Heart right ventricle (tissue), 16 donors: ENCODE results near the gene MYH15. TPM values are rescaled to one million over a fixed set of nuclear protein-coding genes. Genes with fewer than 3 reads are reported as not detected.

ENCODE experiments used
- ATAC-seq, 8 donors: fragments of 200-7000 bp; cut with Tn5 transposase; one replicate each; pipeline ENCODE4 v1.9.1; 2020; ENCODE audit warnings: mild to moderate bottlenecking in 8 of 8, moderate library complexity in 8 of 8, moderate number of reproducible peaks in 1 of 8
- DNase-seq, 2 donors: peaks; one replicate each; pipeline ENCODE4 v3.0.0-alpha.2; 2020
- H3K27ac ChIP-seq, 10 donors: fragments of 200-600 bp; sonication (generic) in 2 of 10; one replicate each; pipeline versions ENCODE4 v1.5.0 to v1.8.0; 2020 to 2022; ENCODE audit warnings: mild to moderate bottlenecking in 3 of 10
- H3K27me3 ChIP-seq, 7 donors: fragments of 200-600 bp; one replicate each; pipeline ENCODE4 v1.8.0; 2021 to 2022; ENCODE audit warnings: mild to moderate bottlenecking in 2 of 7
- H3K36me3 ChIP-seq, 9 donors: fragments of 200-600 bp; sonication (generic) in 1 of 9; one replicate each; pipeline versions ENCODE4 v1.5.0 to v1.8.0; 2020 to 2022; ENCODE audit warnings: mild to moderate bottlenecking in 2 of 9
- H3K4me1 ChIP-seq, 9 donors: fragments of 200-600 bp; sonication (generic) in 1 of 9; one replicate each; pipeline versions ENCODE4 v1.5.0 to v1.8.0; 2020 to 2022; ENCODE audit warnings: mild to moderate bottlenecking in 4 of 9
- H3K4me3 ChIP-seq, 10 donors: fragments of 200-600 bp; sonication (generic) in 2 of 10; one replicate each; pipeline versions ENCODE4 v1.5.0 to v1.8.0; 2020 to 2022; ENCODE audit warnings: mild to moderate bottlenecking in 7 of 10, moderate library complexity in 2 of 10
- H3K9me3 ChIP-seq, 11 donors: fragments of 200-600 bp in 10 of 11; sonication (generic) in 2 of 11; one replicate each; pipeline versions ENCODE4 v1.5.0 to v1.8.0; 2013 to 2022; ENCODE audit warnings: mild to moderate bottlenecking in 2 of 11, control low read depth in 1 of 11, moderate library complexity in 1 of 11
- CTCF ChIP-seq, 9 donors: fragments of 200-600 bp; sonication (generic) in 2 of 9; IDR thresholded peaks; one replicate each; pipeline versions ENCODE4 v1.5.0 to v1.8.0; 2021 to 2022; ENCODE audit warnings: antibody characterized with exemption in 9 of 9, mild to moderate bottlenecking in 5 of 9, moderate library complexity in 1 of 9
- WGBS, 2 donors: extraction: QIAGEN DNeasy Blood & Tissue Kit; methylation state at CpG; one replicate each; pipeline ENCODE4 v1.1.7; 2013; ENCODE audit warnings: inconsistent platforms in 1 of 2; 5-methylcytosine and 5-hydroxymethylcytosine counted together
- intact Hi-C, 10 donors: fragments of 100-400 bp; cut with DNase I; formaldehyde crosslinking; loops; one replicate each; pipeline versions ENCODE4 v1.11.1 to v1.14.2; 2022
- long read RNA-seq, 3 donors: library from polyadenylated mRNA; unstranded; transcript quantifications; one replicate each; pipeline ENCODE4 v2.0.0, GENCODE V29; 2020 to 2021
- polyA plus RNA-seq, 2 donors: library from polyadenylated mRNA; stranded (reverse); fragments of 200-250 nt; gene quantifications; one replicate each; pipeline ENCODE4 v1.2.3, GENCODE V29; 2013
- total RNA-seq, 10 donors: library from RNA; stranded (reverse); fragmentation: NEBNext Ultra II Directional in 3 of 10; extraction: Animal tissue kit (Norgen Biotek cat#: 25700) in 3 of 10; gene quantifications; one replicate each; pipeline versions ENCODE4 v1.2.1 to v1.2.4, GENCODE V29; 2021 to 2023
- donor health status: Arrhythmogenic right ventricular cardiomyopathy.
- donor health status: ischemic (EF 13 %, LVEDD 7.1; RV severe dilation, severe dysfunction).
- donor health status: healthy with polysubstance abuse.
- donor health status: DM: no; HTN: yes; CAD: no.
- donor health status: DM: no; HTN: no; CAD: no.
- donor health status: ischemic (EF 25% LVEDD 6.9; RV normal size, moderate dysfunction).
- donor health status: ischemic (EF 25% LVEDD 5.7; RV mildly dilated, moderate dysfunction).
- donor health status: healthy.
- donor health status: DM: yes; HTN: yes; CAD: no.
- donor health status: Ischemic cardiomyopathy.
- donor health status: ischemic (EF 35%, LVEDD 5.7; RV mildly dilated, moderate dysfunction).
- donor health status: nonischemic (EF 11% LVEDD 7.7; RV severe dilation, severe dysfunction).
- donor health status: DM: yes; HTN: yes; CAD: no.
- donor health status: PGD.
- donor health status: ischemic (EF 29% LVEDD 5.4; RV normal size, mild dysfunction).
- donor health status: nonischemic (EF 23%, LVEDD 6.1; RV moderate dilation, normal function).

MYH15 gene
- total RNA-seq, result 1 to 10 TPM in 1 of 10 donors, under 1 TPM in 9; 0.16 to 1.1 (median 0.32) TPM
- under 1 TPM; 0.12 to 0.22 TPM for polyA plus RNA-seq
- long read RNA-seq, donor 1, result 0 reads
- long read RNA-seq, donor 2, result 0 reads
- long read RNA-seq, donor 3, result 0 reads

- Histone ChIP-seq H3K4me3 (no peak within 1 kb of the TSS), H3K4me1 (peaks cover 0 to 11% (median 0%) of the 10 kb centered on the region in 9 donors), H3K9me3 (no peaks in the 10 kb centered on the region), H3K36me3 (no peaks in the 10 kb centered on the region), H3K27me3 (no peaks in the 10 kb centered on the region), H3K27ac (no peak within 1 kb of the TSS)
- intact Hi-C loops, result loop anchor here in 1 of 10 donors (5.0 kb wide), 1 partner anchor 42 kb away; no protein-coding TSS in a partner anchor
- DNase-seq, result no peak
- TF ChIP-seq CTCF (IDR thresholded peaks at IDR 0.05), result no peak
- no peak for ATAC-seq
- WGBS, 2 donors, result 90 to 94% methylated on average over 3 of the region's 3 CpGs
Observed at GRCh38 chr3:108510496-108510895, at the start of gene MYH15. Gene MYH15 (minus strand): TSS chr3:108510596. CDS start chr3:108510530, 66 bp downstream.

- Histone ChIP-seq H3K36me3 (peaks cover 0 to 69% (median 0%) of the 10 kb centered on the region in 9 donors), H3K9me3 (no peaks in the 10 kb centered on the region), H3K4me3 (no peak overlapping the region), H3K4me1 (peaks cover 0 to 24% (median 0%) of the 10 kb centered on the region in 9 donors), H3K27ac (no peak overlapping the region), H3K27me3 (no peaks in the 10 kb centered on the region)
- 73 to 79% methylated on average over 2 of the region's 2 CpGs for WGBS, 2 donors
- TF ChIP-seq CTCF (IDR thresholded peaks at IDR 0.05), result no peak
- ATAC-seq (no peak), DNase-seq (no peak)
- intact Hi-C loops, result no loop called here
Observed at GRCh38 chr3:108555966-108556581, 45.7 kb upstream of the MYH15 start.

GRCh38 chr3:108554913-108555571 lies 44.6 kb upstream of the MYH15 start:
- H3K27ac ChIP-seq, result no peak overlapping the region
- DNase-seq (no peak), ATAC-seq (peak in 1 of 8 donors; percentile 13)
- no peak overlapping the region for H3K4me3 ChIP-seq
- no peaks in the 10 kb centered on the region for H3K9me3 ChIP-seq
- peaks cover 0 to 67% (median 0%) of the 10 kb centered on the region in 9 donors for H3K36me3 ChIP-seq
- H3K4me1 ChIP-seq, result peaks cover 0 to 24% (median 0%) of the 10 kb centered on the region in 9 donors
- no peaks in the 10 kb centered on the region for H3K27me3 ChIP-seq
- intact Hi-C loops, result loop anchor here in 3 of 10 donors (5.0 kb wide), 2 partner anchors 43 to 63 kb away; partner anchors contain the start of gene MYH15 (in 1 of the 3)
- TF ChIP-seq CTCF (IDR thresholded peaks at IDR 0.05), result no peak
- WGBS, 2 donors, result 59 to 65% methylated on average over 3 of the region's 3 CpGs

GRCh38 chr3:108554229-108554628 lies 43.8 kb upstream of the MYH15 start:
- intact Hi-C loops, result loop anchor here in 3 of 10 donors (5.0 kb wide), 2 partner anchors 42 to 62 kb away; partner anchors contain the start of gene MYH15 (in 1 of the 3)
- peaks cover 0 to 24% (median 0%) of the 10 kb centered on the region in 9 donors for H3K4me1 ChIP-seq
- peaks cover 0 to 61% (median 0%) of the 10 kb centered on the region in 9 donors for H3K36me3 ChIP-seq
- no peak for ATAC-seq
- H3K4me3 ChIP-seq, result no peak overlapping the region
- no peak overlapping the region for H3K27ac ChIP-seq
- TF ChIP-seq CTCF (IDR thresholded peaks at IDR 0.05), result no peak
- DNase-seq, result no peak
- no peaks in the 10 kb centered on the region for H3K9me3 ChIP-seq
- H3K27me3 ChIP-seq, result no peaks in the 10 kb centered on the region
